Cerebellar nuclear complex (tissue), 1 donor: ENCODE measurements around the gene RNF150.

Experiments
- DNase-seq, 2 experiments: peaks; one replicate each; lab custom pipeline; 2025; lab: John Stamatoyannopoulos, UW

Gene RNF150

DNA sequence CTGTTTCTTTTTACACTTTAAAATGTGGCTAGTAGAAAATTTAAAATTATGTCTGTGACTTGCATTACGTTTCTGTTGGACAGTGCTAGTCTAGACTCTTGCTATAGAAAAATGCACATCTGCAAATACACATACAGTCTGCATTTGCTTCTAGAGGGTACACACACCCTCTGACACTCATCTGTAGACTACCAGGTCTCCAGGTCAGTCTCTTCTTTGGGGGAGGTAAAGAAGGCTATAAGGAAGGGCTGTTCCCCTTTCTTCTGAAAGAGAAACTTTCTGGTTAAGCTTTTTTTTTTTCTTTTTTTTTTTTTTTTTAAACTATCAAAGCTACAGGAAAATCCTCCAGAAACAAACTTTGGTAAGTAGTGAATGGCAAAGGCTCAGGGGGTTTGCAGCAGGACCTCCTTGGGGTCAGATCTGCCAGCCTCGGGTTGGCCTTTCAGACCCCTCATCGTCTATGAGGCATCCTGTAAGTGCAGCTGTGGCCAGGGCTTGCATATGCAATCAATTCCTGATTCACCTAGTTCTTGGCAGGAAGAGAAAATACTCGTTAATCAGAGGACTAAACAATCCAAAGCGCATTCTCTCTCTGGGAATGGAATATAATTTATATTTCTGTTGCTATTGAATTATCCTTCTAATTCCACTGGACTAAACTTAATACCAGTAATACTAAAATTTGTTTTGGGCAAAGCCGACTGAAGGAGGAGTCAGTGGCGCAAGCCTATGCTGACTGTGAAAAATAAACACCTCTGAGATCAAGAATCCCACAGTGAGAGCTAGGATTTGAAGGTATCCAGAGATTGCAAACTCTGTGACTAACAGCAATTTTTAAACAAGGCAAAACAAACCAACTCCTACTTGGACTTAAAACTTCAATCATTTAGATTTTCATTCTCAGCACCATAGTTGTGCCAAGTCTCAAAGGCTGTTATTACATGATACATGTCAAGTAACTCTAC is 267.7 kb downstream of the RNF150 start:
- no peak for DNase-seq

- no peak for DNase-seq
Measured at GRCh38 chr4:140863197-140863596, 270.1 kb downstream of the RNF150 start.

DNA sequence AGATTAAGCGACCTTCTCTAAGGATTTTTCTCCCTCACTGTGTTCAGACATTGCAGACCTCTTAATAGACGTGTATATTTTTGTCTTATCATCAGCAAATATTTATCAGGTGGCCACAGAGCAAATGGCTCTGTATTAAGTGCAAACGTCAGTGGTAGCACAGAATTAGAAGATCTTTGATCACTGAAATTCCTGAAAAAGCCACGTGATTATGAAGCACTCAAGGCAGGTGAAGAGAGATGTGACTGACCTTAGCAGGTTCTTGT is 271.2 kb downstream of the RNF150 start:
- no peak for DNase-seq

DNA sequence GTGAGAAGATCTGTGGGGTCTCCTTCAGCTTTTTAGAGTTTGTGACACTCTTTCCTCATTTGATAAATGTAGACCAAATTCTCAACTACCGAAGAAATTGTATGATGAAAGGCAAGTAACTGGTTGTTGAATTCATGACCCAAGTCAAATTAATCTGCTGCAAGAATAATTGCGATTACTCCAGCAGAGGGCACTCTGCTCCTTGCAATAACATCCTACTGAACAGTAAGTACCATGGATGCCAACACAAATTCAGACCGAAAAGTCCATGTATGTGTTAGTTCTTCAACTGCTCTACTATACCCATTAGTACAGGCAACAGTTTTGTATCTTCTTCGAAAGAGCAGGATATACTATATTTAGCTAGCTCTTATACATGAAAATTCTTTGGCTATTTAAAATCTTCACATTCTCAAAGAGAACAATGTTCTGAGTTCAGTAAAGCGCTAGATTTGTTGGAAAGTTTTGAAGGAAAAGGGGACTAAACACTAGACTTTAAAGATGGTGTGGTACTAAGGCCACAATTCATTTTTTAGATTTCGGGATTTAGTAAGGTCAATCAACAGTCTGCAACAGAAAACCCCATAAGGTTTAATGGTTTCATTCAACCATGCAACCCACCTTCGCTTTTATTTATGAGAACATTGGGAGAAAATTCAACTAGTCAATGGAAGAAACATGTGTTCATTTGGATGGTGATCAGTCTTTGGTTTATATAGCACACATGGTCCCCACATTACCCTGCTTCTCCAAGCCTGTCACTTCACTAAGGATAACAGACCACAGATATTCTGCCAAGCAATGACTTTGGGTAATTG is 271.7 kb downstream of the RNF150 start:
- DNase-seq = peak; percentile 22 to 71

- DNase-seq = no peak
Measured at GRCh38 chr4:140858897-140859296, 274.4 kb downstream of the RNF150 start.

GRCh38 chr4:140857111-140857510 is 276.2 kb downstream of the RNF150 start:
- no peak for DNase-seq

DNA sequence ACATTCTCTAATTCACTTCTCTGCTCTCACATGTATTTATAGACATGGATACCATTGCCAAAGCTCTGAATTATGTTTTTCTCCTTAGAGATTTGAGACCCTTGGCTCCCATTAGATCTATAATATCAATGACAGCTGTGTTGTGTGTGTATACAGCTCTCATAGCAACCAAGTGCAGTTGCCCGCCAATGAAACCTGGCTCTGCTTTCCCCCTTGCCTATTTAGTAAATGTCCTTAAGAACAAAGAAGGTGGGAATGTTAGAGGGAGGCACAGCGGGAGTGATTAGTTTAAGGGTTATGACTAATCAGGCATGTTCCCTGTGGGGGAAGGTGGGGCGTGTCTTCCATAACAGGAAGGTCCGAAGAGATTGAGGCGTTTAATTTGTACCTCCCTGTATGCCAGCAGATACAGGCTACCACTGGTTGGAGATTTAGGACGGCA is 276.6 kb downstream of the RNF150 start:
- no peak for DNase-seq

DNA sequence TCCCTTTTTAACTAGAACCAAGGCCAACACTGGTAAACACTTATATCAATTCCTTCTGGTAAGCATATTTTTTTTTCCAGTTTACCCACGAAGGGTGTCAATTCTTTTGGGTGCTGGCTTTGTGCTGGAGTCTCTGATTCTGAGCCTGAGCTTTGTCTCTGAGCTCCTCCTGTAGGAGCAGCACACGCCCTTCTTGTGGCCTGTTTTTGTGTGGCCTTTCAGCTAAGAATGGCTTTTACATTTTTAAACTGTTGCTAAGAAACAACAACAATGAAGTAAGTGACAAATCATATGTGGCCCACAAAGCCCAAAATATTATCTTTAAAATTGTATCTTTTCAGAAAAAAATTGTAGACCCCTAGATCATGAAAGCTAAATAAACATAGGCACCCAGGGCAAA is 279.1 kb downstream of the RNF150 start:
- DNase-seq = no peak

DNA sequence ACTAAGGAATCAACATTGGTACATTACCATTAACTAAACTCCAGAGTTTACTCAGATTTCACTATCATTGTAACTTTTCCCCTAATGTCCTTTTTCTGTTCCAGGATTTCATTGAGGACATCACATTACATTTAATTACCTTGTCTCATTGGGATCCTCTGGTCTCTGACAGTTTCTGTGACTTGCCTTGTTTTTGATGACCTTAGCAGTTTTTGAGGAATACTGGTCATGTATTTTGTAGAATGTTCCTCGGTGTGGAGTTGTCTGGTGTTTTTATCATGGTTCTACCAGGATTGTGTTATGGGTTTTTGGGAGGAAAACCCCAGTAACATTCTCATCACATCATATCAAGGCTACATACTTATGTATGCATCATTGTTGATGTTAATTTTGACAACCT is 281.5 kb downstream of the RNF150 start:
- no peak for DNase-seq

- peak in 1 of 2 experiments; percentile 31 for DNase-seq
Measured at GRCh38 chr4:140851032-140851636, 282.1 kb downstream of the RNF150 start.

DNA sequence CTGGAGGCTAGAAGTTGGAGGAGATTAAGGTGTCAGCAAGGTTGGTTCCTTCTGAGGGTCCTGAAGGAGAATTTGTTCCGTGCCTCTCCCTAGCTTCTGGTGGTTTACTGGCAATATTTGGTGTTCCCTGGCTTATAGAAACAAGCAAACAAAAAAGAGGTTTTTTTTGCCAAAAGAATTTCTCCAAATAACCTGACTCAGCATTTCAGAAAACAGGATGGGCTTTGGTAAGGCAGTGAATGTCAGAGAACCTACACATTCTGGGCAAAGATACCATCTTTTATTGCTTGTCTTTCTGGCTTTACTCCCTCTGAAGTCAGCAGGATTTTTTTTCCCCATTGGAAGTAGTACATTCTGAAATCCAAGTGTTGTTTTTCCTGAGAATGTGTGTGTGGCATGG is 283.7 kb downstream of the RNF150 start:
- DNase-seq = no peak

DNA sequence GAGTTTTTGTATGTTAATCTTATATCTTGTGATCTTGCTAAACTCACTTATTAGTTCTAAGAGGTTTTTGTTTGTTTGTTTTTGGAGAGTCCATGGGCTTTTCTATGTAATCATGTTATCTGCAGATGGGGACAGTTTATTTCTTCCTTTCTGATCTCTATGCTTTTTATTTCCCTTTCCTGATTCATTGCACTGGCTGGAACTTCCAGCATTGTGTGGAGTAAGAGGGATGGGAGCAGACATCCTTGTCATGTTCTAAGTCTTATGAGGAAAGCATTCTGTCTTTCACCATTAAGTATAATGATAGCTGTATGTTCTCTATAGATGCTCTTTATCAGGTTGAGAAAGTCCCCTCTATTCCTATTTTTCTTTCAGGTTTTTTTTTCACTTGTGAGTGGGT is 286.5 kb downstream of the RNF150 start:
- DNase-seq = no peak

GRCh38 chr4:140844061-140844460 is 289.2 kb downstream of the RNF150 start:
- DNase-seq = no peak

- DNase-seq = no peak
Measured at GRCh38 chr4:140841186-140841585, 292.1 kb downstream of the RNF150 start.

- DNase-seq = no peak
Measured at GRCh38 chr4:140839888-140840790, 293.1 kb downstream of the RNF150 start.

- DNase-seq = no peak
Measured at GRCh38 chr4:140839406-140839805, 293.9 kb downstream of the RNF150 start.

DNA sequence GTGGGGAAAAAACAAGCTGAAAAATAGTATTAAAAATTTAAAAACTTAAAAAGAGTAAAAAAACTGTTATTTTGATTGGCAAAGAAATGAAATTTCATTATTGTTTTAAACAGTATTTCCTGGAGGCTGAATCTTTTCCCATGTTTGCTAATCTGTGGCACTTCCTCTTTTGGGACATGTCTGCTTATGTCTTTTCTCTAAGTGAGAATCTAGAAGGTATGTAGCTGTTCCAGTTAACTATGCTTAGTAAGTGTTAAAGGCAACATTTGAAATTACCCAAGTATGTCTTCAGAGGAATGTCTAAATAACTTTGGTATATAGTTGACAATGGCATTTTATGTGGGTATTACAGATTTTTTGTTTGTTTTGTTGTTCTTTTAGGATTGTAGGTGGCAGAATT is 295.5 kb downstream of the RNF150 start:
- DNase-seq = no peak

DNA sequence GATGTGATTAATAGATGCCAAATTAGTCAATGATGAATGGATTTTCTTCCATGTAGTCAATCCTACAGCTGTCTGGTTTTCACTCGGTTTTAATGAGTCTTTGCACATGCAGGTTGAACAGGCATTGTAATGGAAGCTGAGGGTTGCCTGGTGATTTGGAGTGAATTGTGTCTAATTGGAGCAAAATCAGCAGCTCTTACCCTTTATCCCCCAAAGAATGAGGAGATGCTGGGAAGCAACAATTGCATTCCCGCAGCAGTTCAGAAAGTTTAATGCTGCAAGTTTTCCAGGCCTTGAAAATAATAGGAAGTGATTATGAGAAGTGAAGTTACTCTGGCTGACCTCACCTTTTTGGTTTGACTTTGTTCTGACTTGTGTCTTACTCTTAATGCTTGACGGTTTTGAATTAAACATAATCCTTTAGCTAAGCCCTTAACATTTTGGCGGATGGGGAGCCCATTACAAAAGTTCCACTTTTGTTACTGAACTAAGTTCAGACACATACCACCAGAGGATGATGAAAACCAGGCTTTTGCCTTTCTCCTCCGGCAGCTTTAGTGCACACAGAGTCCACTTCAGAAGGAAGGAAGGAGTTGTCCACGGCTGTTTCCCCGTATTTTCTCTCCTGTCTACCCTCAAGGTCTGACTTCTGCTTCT is 298.3 kb downstream of the RNF150 start:
- DNase-seq = no peak

DNA sequence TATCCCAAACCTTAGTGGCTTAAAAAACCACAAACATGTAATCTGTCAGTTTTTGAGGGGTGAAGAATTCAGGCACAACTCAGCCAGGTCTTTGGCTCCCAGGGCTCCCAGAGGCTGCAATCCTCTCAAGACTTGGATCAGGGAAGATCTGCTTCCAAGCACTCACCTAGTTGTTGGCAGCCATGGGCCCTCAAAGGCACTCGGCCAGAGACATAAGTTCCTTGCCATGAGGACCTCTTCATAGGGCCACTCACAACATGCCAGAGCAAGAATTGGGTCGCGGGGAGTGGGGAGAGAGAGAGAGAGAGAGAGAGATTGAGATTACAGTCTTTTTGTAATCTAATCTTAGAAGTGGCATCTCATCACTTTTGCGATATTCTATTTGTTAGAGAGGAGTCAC is 300.0 kb downstream of the RNF150 start:
- DNase-seq = no peak

DNA sequence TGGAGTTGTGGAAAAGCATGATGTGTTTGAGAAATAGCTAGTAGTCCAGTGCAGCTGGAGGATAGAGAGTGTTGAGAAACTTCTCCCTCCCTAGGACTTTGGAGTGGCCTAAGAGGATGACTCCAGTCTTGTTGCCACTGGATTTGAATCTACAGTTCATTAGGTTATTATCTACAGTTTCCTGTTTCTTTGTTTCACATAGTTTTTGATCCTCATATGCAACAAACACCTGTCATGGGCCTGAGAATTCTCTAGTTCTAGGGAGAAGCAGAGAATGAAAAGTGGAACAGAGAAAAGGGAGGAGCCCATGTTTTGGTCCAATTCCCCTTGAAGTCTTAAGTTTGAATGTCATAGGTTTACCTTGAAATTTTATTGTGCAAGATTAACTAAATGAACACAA is 303.4 kb downstream of the RNF150 start:
- DNase-seq = no peak

DNA sequence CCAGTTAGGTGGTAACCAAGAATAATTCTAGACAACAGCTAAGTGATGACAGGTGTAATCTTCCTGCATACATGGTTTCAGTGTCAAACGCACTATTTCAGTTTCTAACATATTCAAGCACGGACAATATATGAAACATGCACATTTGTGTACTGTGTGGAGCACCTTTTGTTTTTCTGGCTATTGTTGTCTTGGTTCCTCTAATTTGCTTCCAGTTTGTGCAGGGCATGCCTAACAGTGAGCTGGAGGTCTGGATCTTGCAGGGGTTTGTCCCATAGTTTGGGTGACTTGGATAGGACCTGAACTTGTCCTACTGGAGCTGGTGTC is 306.6 kb downstream of the RNF150 start:
- no peak for DNase-seq
